Measurements from ENCODE around the gene MTUS2. TPM values are rescaled to one million over a fixed set of nuclear protein-coding genes. Genes with fewer than 3 reads are reported as not detected.

The MTUS2 gene
- total RNA-seq, 1 donor from 2014 or later: 0.67 TPM

GRCh38 chr13:28822151-28822550, 2.0 kb downstream of the MTUS2 start:
- peaks cover 10% of the 10 kb centered on the region for H3F3A ChIP-seq (ENCODE audit: low read depth)
- no peak overlapping the region for H3K9ac ChIP-seq
- Mint-ChIP-seq H3K4me3 (no peak overlapping the region), H3K36me3 (no peaks in the 10 kb centered on the region), H3K27me3 (ENCODE audit: insufficient read depth, low read depth) (peaks cover 29% of the 10 kb centered on the region), H3K27ac (no peak overlapping the region), H3K9me3 (no peaks in the 10 kb centered on the region), H3K4me1 (peaks cover 3% of the 10 kb centered on the region)
- no peaks in the 10 kb centered on the region for H3K9me3 ChIP-seq (ENCODE audit: low read depth)
- no peaks in the 10 kb centered on the region for H4K20me1 ChIP-seq (ENCODE audit: low read depth)
- no peak overlapping the region for H3K4me3 ChIP-seq
- H3K79me2 ChIP-seq (ENCODE audit: low read depth): no peaks in the 10 kb centered on the region
- H2AFZ ChIP-seq (replicated peaks): no peak overlapping the region
- no peak overlapping the region for H3K4me2 ChIP-seq
- H3K27me3 ChIP-seq: peaks cover 66% of the 10 kb centered on the region
- H3K36me3 ChIP-seq: no peaks in the 10 kb centered on the region
- DNase-seq (ENCODE audit: low spot score): no peak
- TF ChIP-seq EZH2 (IDR thresholded peaks at IDR 0.05) (no peak), EZH2phosphoT487 (IDR thresholded peaks at IDR 0.05) (no peak)
- TF ChIP-seq, protein P1, sequence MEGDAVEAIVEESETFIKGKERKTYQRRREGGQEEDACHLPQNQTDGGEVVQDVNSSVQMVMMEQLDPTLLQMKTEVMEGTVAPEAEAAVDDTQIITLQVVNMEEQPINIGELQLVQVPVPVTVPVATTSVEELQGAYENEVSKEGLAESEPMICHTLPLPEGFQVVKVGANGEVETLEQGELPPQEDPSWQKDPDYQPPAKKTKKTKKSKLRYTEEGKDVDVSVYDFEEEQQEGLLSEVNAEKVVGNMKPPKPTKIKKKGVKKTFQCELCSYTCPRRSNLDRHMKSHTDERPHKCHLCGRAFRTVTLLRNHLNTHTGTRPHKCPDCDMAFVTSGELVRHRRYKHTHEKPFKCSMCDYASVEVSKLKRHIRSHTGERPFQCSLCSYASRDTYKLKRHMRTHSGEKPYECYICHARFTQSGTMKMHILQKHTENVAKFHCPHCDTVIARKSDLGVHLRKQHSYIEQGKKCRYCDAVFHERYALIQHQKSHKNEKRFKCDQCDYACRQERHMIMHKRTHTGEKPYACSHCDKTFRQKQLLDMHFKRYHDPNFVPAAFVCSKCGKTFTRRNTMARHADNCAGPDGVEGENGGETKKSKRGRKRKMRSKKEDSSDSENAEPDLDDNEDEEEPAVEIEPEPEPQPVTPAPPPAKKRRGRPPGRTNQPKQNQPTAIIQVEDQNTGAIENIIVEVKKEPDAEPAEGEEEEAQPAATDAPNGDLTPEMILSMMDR (IDR thresholded peaks at IDR 0.05): no peak
- H3K4me1 ChIP-seq: no peaks in the 10 kb centered on the region
- H3K27ac ChIP-seq: no peak overlapping the region

DNA sequence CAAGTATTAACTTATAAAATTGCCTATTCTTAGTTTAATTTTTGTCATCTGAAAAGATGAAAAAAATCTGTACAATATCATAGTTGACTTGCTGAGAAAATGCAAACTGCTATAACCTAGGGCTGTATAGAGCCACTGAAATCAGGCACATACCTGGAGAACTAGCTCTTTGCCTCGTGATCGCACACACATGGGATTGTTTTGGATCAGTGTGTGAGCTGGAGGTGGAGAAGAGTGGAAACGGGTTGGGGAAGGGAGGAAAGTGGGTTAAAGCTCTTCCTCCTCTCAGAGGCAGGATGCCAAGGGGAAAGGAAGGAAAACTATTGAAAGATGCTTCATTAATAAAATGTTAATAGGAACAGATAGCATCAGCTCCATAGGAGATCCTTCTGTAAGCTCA, 2.7 kb downstream of the MTUS2 start:
- Mint-ChIP-seq H3K4me1 (peaks cover 3% of the 10 kb centered on the region), H3K4me3 (no peak overlapping the region), H3K27ac (no peak overlapping the region), H3K36me3 (no peaks in the 10 kb centered on the region), H3K9me3 (peaks cover 3% of the 10 kb centered on the region), H3K27me3 (ENCODE audit: insufficient read depth, low read depth) (peaks cover 25% of the 10 kb centered on the region)
- H3K79me2 ChIP-seq (ENCODE audit: low read depth): no peaks in the 10 kb centered on the region
- no peaks in the 10 kb centered on the region for H4K20me1 ChIP-seq (ENCODE audit: low read depth)
- H3K36me3 ChIP-seq: no peaks in the 10 kb centered on the region
- H2AFZ ChIP-seq (replicated peaks): no peak overlapping the region
- no peaks in the 10 kb centered on the region for H3K4me1 ChIP-seq
- no peak overlapping the region for H3K4me3 ChIP-seq
- DNase-seq (ENCODE audit: low spot score): no peak
- no peak overlapping the region for H3K27ac ChIP-seq
- H3F3A ChIP-seq (ENCODE audit: low read depth): peaks cover 10% of the 10 kb centered on the region
- TF ChIP-seq EZH2phosphoT487 (IDR thresholded peaks at IDR 0.05) (no peak), EZH2 (IDR thresholded peaks at IDR 0.05) (no peak)
- TF ChIP-seq, protein P1 (IDR thresholded peaks at IDR 0.05): no peak
- H3K9ac ChIP-seq: no peak overlapping the region
- H3K27me3 ChIP-seq: peaks cover 59% of the 10 kb centered on the region
- H3K9me3 ChIP-seq (ENCODE audit: low read depth): no peaks in the 10 kb centered on the region
- H3K4me2 ChIP-seq: no peak overlapping the region

DNA sequence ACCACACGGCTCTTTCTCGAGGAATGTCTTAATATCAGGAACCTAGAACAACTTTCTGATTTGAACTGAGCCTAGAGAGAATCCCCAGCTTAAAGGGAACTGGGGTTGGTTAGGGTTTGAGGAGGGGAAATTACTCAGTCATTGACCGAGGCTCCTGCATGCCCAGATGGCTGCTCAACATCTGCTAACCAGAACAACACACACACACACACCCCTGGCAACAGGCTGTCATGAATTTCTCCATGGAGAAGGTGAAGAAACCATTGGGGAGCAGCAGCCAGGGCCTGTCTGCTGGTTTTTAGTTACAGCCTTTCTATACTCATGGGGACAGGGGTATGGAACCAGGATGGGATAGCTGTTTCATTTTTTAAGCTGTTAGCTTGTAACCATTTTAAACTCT, 5.2 kb downstream of the MTUS2 start:
- Histone ChIP-seq H4K20me1 (ENCODE audit: low read depth) (no peaks in the 10 kb centered on the region), H3F3A (ENCODE audit: low read depth) (no peaks in the 10 kb centered on the region), H3K4me1 (no peaks in the 10 kb centered on the region), H3K9me3 (ENCODE audit: low read depth) (peaks cover 2% of the 10 kb centered on the region), H3K9ac (no peak overlapping the region), H3K36me3 (no peaks in the 10 kb centered on the region), H3K79me2 (ENCODE audit: low read depth) (no peaks in the 10 kb centered on the region), H3K27me3 (peaks cover 39% of the 10 kb centered on the region), H3K27ac (no peak overlapping the region), H3K4me2 (no peak overlapping the region), H2AFZ (replicated peaks) (no peak overlapping the region), H3K4me3 (no peak overlapping the region)
- H3K4me1 Mint-ChIP-seq: peaks cover 3% of the 10 kb centered on the region
- H3K27ac Mint-ChIP-seq: no peak overlapping the region
- H3K9me3 Mint-ChIP-seq: peaks cover 12% of the 10 kb centered on the region
- TF ChIP-seq EZH2phosphoT487 (IDR thresholded peaks at IDR 0.05): no peak
- TF ChIP-seq, protein P1 (IDR thresholded peaks at IDR 0.05): no peak
- no peak for TF ChIP-seq EZH2 (IDR thresholded peaks at IDR 0.05)
- H3K36me3 Mint-ChIP-seq: no peaks in the 10 kb centered on the region
- no peak overlapping the region for H3K4me3 Mint-ChIP-seq
- DNase-seq (ENCODE audit: low spot score): no peak
- peaks cover 23% of the 10 kb centered on the region for H3K27me3 Mint-ChIP-seq (ENCODE audit: insufficient read depth, low read depth)

All from neural progenitor cell (in vitro differentiated cells).